ENCODE measurements around the gene STK39.

STK39 gene

DNA sequence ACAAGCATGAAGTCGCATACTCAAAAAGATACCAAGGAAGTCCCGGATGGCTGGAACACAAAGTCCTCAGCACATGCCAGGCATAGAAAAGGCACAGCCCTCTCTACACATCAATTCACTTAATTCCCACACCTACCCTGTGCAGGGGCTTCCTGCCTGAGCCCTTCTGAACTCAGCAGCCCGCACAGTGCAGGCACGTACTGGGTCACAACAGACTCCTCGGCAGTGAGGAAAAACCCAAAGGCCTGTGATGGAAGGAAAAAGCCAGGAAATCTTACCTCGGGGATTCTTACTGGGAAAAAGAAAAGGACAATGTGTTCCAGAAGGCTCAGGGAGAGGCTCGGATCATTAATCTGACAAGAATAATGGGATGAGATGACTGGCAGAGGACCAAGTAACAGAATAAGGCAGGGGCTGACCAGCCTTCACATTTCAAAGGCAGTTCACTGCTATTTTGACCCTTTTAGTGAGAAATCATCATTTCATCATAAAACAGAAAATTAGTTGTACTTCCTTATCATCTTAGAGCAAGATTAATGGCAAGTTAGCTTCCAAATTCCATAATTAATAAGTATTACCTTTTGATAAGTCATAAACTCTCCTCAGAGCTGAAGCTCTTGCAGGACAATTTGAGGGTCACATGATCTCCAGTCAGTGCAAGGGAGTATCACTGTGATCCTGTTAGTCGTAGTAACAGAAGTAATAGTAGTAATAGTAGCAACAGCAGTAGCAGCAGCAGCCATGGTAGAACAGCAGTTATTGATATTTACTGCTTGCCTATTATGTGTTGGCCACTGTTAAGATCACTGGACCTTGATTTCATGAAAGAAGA lies 87.4 kb downstream of the STK39 start:
- no peak for DNase-seq (ENCODE audit: low read depth)

DNA sequence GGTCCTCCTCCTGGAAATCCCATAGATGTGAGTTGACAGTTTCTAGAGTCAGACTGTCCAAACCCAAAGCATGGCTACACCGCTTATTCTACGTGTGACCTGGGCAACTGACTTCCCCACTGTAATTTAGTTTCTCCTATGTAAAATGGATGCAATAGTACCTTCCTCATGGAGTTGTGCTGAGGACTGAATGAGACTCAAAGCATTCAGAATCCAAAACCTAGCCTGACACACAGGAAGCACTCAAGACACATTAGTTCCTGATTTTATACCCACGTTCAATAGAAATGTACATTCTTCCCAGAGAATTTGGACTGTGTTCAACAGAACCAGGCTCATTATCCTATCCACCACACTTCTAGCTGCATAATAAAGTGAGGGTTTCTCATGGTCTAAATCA lies 88.8 kb downstream of the STK39 start:
- DNase-seq (ENCODE audit: low read depth): no peak

GRCh38 chr2:168157926-168158325 lies 89.5 kb downstream of the STK39 start:
- DNase-seq (ENCODE audit: low read depth): no peak

- no peak for DNase-seq (ENCODE audit: low read depth)
Observed at GRCh38 chr2:168157070-168157469, 90.3 kb downstream of the STK39 start.

DNA sequence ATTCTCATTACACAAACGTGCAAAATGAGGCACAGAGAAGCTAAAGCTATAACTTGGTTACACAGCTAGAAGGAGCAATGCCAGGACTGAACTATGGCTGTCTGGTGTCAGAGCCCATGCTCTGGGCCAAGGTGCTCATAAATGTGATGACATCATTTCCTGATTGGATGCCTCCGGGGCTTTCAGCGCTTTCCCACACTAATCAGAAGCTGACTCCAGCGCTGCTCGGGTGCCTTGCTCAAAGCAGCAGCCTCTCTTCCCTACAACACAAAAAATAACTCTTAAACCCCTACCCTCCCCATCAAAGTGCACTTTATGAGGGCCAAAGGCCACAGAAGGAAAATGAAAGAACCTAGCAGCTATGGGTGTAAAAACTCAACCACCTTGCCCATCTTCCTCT lies 90.7 kb downstream of the STK39 start:
- peak; percentile 62 for DNase-seq (ENCODE audit: low read depth)

DNA sequence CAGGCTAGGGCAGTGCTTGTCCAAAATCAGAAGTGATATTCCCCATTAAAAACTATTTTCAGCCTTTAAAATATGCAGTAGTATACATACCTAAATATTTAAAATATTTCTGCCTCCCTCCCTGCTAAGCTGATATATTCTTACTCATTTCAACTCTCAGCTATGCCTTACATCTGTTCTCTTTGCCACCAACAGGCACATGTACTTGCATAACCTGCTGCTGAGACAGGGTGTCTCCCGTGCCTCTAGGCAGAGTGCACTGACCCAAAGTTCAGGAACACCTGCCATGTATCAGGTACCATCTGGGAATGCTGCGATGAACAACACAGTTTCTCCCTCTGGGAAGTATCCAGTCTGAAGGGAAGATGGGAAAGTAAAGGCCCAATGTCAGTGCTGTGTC lies 91.7 kb downstream of the STK39 start:
- no peak for DNase-seq (ENCODE audit: low read depth)

DNA sequence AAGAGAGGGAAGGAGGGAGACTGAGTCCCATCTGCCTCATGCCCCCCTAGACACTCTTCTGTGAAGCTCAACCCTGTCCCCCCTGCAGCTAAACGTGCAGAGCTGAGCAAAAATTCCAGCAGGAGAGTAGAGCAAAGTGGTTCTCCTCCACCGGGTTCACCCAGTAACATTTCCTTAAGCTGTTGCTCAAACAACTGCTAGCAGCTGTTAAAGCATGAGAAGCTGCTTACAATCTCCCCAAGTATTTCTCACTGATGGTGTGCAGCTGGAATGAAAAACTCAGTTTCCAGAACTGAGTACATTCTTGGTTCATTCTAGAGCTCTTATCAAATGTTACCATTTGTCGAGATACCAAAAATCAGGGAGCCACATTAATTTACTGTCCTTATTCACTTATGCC lies 92.3 kb downstream of the STK39 start:
- DNase-seq (ENCODE audit: low read depth): no peak

- no peak for DNase-seq (ENCODE audit: low read depth)
Observed at GRCh38 chr2:168152902-168153530, 94.4 kb downstream of the STK39 start.

- DNase-seq (ENCODE audit: low read depth): no peak
Observed at GRCh38 chr2:168149986-168150385, 97.4 kb downstream of the STK39 start.

DNA sequence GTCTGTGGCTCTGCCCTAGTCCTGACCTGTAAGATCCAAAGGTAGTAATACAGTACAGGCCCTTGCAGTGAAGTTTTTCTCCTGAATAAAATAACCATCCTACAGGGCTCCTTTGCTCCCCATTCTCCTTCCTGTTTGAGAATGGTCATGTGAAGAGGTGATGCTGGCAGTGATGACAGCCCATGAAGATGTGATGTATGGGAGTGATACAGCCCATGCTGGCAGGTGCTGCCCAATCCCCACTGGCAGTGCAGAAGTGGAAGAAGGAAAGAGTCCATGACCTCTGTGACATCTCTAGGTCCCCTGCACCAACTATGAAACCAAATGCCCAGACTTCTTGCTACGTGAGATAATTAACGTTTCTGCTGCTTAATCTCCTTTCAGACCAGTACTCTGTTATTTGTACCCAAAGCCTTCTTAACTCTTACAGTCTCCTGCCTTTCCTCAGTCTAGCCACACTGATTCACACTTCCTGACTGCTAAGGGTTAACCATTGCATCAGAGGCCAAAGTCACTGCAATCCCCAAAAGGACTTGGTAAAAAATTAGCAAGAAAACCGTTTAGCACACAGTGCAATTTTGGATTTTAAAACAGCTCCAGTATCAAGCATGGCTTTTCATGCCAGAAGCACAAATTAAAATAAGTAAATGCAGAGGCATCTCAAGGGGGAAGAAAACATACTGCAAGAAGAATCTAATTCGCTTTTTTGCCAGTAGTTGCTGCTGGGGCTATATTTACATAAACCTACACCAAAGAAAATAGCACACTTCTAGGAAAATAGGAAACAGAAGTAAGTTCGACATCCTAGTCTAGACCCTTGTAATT lies 98.0 kb downstream of the STK39 start:
- peak; percentile 18 for DNase-seq (ENCODE audit: low read depth)

- DNase-seq (ENCODE audit: low read depth): peak; percentile 70
Observed at GRCh38 chr2:168147830-168148794, 99.3 kb downstream of the STK39 start.

DNA sequence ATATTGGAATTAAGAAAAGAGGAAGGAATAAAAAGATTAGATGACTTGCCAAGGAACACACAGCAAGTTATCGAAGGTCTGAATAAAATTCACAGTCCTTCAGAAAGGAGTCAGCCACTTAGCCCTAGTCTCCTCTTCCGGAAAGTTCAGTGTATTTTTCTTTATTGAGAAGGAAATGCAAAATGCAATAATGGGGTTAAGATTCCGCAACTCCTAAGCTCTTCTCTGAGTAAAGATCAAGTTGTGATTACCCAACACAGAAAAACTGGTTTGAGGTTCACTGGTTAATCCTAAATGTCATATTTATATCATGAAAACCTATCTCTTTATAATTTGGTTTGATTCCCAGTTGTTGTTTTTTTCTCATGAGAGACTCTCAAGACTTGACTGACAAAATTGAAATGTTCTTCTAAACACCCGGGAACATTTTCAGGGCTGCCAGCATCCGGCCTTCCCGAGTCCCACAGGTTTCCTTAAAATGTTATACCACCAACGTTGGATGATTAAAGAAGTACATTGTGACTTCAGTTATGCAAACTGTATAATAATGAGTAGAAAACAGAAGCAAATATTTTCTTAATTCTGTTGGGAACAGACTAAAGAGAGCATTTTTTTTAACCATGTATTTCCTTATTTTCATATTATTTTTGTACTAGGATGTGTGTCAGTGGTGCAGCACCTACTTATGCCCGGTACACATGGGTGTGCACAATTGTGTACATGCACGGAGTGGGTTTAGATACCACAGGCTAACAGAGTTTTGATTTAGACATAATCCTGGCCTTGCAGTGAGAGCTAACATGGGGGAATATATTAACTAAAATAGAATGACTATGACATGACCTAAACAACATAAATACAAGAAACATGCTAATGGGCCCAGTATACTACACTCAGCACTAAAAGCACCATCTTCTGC lies 100.2 kb downstream of the STK39 start:
- DNase-seq (ENCODE audit: low read depth): peak; percentile 57

DNA sequence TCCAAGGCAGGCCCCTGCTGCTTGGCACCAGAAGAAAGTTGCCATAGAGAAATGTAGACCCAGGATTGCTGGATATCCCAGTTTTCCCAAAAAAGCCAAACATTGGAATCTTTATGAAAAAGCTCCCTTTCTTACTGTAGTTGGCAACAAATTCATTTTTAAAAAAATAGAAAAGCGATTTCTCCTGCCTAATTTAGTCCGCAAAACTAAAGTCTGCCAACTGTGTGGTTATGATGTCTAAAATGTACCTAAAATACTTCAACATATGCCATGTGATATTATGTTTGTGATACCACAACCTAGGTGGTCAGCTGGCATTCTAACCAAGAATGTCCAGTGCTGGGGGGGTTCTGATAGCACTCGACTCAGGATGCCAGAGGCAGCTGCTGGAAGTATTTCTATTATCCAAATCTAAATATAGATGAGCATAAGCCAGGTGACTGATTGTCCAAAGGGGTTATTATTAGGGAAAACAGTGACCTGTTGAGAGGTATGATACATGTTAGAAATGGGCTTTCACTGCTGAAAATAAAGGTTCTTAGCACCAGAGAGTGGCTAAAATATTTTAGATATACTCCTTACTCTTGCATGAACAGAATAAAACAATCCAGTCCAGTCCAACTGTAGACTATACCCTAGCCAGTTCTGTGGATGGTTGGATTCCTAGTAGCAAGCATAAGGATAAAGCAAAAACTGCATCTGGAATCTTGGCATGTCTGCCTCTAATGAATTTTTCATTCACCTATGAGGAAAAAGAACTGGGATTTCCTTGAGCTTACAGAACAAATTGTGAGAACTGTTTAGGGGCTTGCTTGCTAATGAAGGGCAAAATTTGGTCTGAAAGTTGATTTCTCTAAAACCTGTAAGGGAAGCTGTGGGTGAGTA lies 101.7 kb downstream of the STK39 start:
- no peak for DNase-seq (ENCODE audit: low read depth)

- no peak for DNase-seq (ENCODE audit: low read depth)
Observed at GRCh38 chr2:168145011-168145410, 102.4 kb downstream of the STK39 start.

DNA sequence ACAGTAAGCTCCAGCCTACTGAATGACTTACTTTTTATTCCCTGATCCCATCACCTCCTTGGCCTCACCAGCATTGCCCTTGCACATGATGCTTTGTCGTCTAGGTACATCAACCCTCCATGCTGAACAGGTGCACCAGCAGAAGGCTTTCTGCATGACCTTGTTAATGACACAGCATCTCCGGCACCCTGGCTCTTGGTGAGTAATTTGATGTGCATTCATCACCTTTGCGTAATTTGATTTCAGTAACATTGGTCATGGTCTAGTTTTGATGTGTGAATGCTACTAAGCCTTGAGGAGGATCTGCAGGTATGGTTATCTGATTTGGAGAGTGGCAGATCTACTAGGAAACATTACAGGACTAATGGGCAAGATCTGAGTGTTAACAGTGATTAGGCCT lies 103.6 kb downstream of the STK39 start:
- no peak for DNase-seq (ENCODE audit: low read depth)

- no peak for DNase-seq (ENCODE audit: low read depth)
Observed at GRCh38 chr2:168140892-168141291, 106.5 kb downstream of the STK39 start.

- DNase-seq (ENCODE audit: low read depth): no peak
Observed at GRCh38 chr2:168139852-168140251, 107.5 kb downstream of the STK39 start.

DNA sequence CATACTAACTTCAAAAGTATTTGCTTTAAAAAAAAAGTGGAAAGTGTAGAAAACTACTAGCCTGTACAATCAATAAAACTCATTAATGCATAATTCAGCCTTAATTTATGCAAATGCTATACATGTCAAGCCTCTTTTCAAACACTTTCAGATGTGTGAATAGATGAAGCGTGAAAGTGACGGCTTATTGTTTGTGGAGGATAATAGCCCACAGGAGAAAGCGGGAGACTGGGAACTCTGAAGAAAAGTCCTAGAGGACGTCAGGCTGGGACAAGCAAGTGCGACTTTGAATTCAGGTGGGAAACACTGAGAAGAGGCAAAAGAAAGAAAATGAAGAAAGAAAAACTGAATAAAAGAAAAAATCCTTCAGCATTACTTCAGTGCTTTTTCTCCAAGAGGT lies 108.5 kb downstream of the STK39 start:
- DNase-seq (ENCODE audit: low read depth): no peak

- DNase-seq (ENCODE audit: low read depth): peak; percentile 87
Observed at GRCh38 chr2:168138374-168138773, 109.0 kb downstream of the STK39 start.
